Measurements from ENCODE around the gene ZNF561.
"Not testable (repeated sequence)": the region's sequence is repeated elsewhere in the genome, so short reads cannot be mapped to it uniquely, and the experiment has no call there.

ZNF561 gene

GRCh38 chr19:9658769-9659168 is 37.7 kb upstream of the ZNF561 start:
- no peak overlapping the region for H3K27ac ChIP-seq (ENCODE audit: low read depth, low read length, poor library complexity, severe bottlenecking)
- H3K9ac ChIP-seq (ENCODE audit: low read length), result no peak overlapping the region
- 0 out of 2 replicates have a peak, but pooled peaks cover 7% of the 10 kb centered on the region for H3K79me2 ChIP-seq (ENCODE audit: insufficient read depth, low read length)
- no peak overlapping the region for H2AFZ ChIP-seq (ENCODE audit: low read length)
- no peaks in the 10 kb centered on the region for H3K4me1 ChIP-seq (ENCODE audit: insufficient read depth, low read length, severe bottlenecking)
- H3K9me2 ChIP-seq (ENCODE audit: low read depth, low read length), result no peaks in the 10 kb centered on the region
- H4K20me1 ChIP-seq (ENCODE audit: insufficient read depth, low read length), result no peaks in the 10 kb centered on the region
- no peaks in the 10 kb centered on the region for H3K27me3 ChIP-seq (ENCODE audit: insufficient read depth, low read length)
- H3F3A ChIP-seq (ENCODE audit: insufficient read depth, low read length), result no peaks in the 10 kb centered on the region
- H3K4me3 ChIP-seq (ENCODE audit: low read depth, low read length, poor library complexity, severe bottlenecking), result no peak overlapping the region
- peaks cover 8% of the 10 kb centered on the region for H3K9me3 ChIP-seq (ENCODE audit: low read length)
- no peak for TF ChIP-seq EZH2 (IDR thresholded peaks at IDR 0.05; ENCODE audit: borderline replicate concordance, low read length)
- no peak for TF ChIP-seq CTCF (IDR thresholded peaks at IDR 0.05; ENCODE audit: low read length)
- H3K36me3 ChIP-seq (ENCODE audit: insufficient read depth, low read length), result peaks cover 64% of the 10 kb centered on the region
- H3K4me2 ChIP-seq (ENCODE audit: low read length), result no peak overlapping the region

GRCh38 chr19:9653066-9653555 is 32.1 kb upstream of the ZNF561 start:
- not testable (repeated sequence) for H3K79me2 ChIP-seq (ENCODE audit: insufficient read depth, low read length); H3K9ac ChIP-seq (ENCODE audit: low read length); H2AFZ ChIP-seq (ENCODE audit: low read length); H3K9me2 ChIP-seq (ENCODE audit: low read depth, low read length); H3K27me3 ChIP-seq (ENCODE audit: insufficient read depth, low read length); H3F3A ChIP-seq (ENCODE audit: insufficient read depth, low read length); H3K4me1 ChIP-seq (ENCODE audit: insufficient read depth, low read length, severe bottlenecking); H3K27ac ChIP-seq (ENCODE audit: low read depth, low read length, poor library complexity, severe bottlenecking); H3K4me2 ChIP-seq (ENCODE audit: low read length); H3K4me3 ChIP-seq (ENCODE audit: low read depth, low read length, poor library complexity, severe bottlenecking); H4K20me1 ChIP-seq (ENCODE audit: insufficient read depth, low read length)
- Histone ChIP-seq H3K36me3 (ENCODE audit: insufficient read depth, low read length) (peaks cover 95% of the 10 kb centered on the region), H3K9me3 (ENCODE audit: low read length) (peaks cover 18% of the 10 kb centered on the region)

GRCh38 chr19:9651464-9651863 is 30.4 kb upstream of the ZNF561 start:
- H3K4me1 ChIP-seq (ENCODE audit: insufficient read depth, low read length, severe bottlenecking); H3K4me3 ChIP-seq (ENCODE audit: low read depth, low read length, poor library complexity, severe bottlenecking); H3K27me3 ChIP-seq (ENCODE audit: insufficient read depth, low read length); H3K4me2 ChIP-seq (ENCODE audit: low read length); H2AFZ ChIP-seq (ENCODE audit: low read length); H3K9me2 ChIP-seq (ENCODE audit: low read depth, low read length); H3K27ac ChIP-seq (ENCODE audit: low read depth, low read length, poor library complexity, severe bottlenecking); H3F3A ChIP-seq (ENCODE audit: insufficient read depth, low read length); H3K79me2 ChIP-seq (ENCODE audit: insufficient read depth, low read length); H3K9ac ChIP-seq (ENCODE audit: low read length); H4K20me1 ChIP-seq (ENCODE audit: insufficient read depth, low read length): not testable (repeated sequence)
- Histone ChIP-seq H3K36me3 (ENCODE audit: insufficient read depth, low read length) (peaks cover 85% of the 10 kb centered on the region), H3K9me3 (ENCODE audit: low read length) (peaks cover 18% of the 10 kb centered on the region)

DNA sequence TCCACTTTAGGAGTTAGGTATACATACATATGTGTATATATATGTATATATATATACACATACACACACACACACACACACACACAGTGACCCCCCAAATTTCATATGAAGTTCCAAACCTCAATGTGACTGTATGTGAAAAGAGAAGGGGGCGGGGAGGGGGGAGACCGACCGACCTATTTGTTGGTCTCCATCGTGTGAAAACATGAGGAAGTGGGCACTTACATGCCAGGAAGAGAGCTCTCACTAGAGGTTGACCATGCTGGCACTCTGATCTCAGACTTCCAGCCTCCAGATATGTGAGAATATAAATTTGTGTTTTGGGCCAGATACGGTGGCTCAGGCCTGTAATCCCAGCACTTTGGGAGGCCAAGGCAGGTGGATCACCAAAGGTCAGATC is 29.3 kb upstream of the ZNF561 start:
- Histone ChIP-seq H3K9me3 (ENCODE audit: low read length) (peaks cover 18% of the 10 kb centered on the region), H3K4me1 (ENCODE audit: insufficient read depth, low read length, severe bottlenecking) (no peaks in the 10 kb centered on the region), H3F3A (ENCODE audit: insufficient read depth, low read length) (no peaks in the 10 kb centered on the region), H3K4me2 (ENCODE audit: low read length) (no peak overlapping the region), H3K79me2 (ENCODE audit: insufficient read depth, low read length) (no peaks in the 10 kb centered on the region), H3K9me2 (ENCODE audit: low read depth, low read length) (no peaks in the 10 kb centered on the region), H3K9ac (ENCODE audit: low read length) (no peak overlapping the region), H3K27me3 (ENCODE audit: insufficient read depth, low read length) (no peaks in the 10 kb centered on the region), H3K36me3 (ENCODE audit: insufficient read depth, low read length) (peaks cover 74% of the 10 kb centered on the region), H3K4me3 (ENCODE audit: low read depth, low read length, poor library complexity, severe bottlenecking) (no peak overlapping the region), H3K27ac (ENCODE audit: low read depth, low read length, poor library complexity, severe bottlenecking) (no peak overlapping the region), H2AFZ (ENCODE audit: low read length) (no peak overlapping the region), H4K20me1 (ENCODE audit: insufficient read depth, low read length) (no peaks in the 10 kb centered on the region)
- TF ChIP-seq CTCF (IDR thresholded peaks at IDR 0.05; ENCODE audit: low read length) (no peak), EZH2 (IDR thresholded peaks at IDR 0.05; ENCODE audit: borderline replicate concordance, low read length) (no peak)

All from OCI-LY1 (cell line).